AG04449 (cell line): Measurements from ENCODE around the gene SLC22A17.
A peak's percentile ranks its signal among the peaks of the same experiment; 100 is the strongest.

Source experiments
- CTCF ChIA-PET: fragments of 350-600 bp; formaldehyde crosslinking; extraction: SDS; loops from one replicate; lab custom pipeline; 2021; ENCODE audit warnings: antibody characterized with exemption; lab: Yijun Ruan, JAX
- POLR2A ChIA-PET: fragments of 400-600, 350-600 bp; formaldehyde crosslinking; extraction: SDS; loops from one replicate; lab custom pipeline; 2020; ENCODE audit warnings: antibody characterized with exemption, inconsistent platforms; lab: Yijun Ruan, JAX
- DNase-seq: peaks from one replicate; pipeline ENCODE4 v3.0.0-alpha.2; 2010; ENCODE audit warnings: low read depth, low spot score
- H3K4me3 ChIP-seq: 2 replicates; pipeline ENCODE4 v1.5.1; 2011; ENCODE audit warnings: low read depth, mild to moderate bottlenecking, control low read depth, low read length
- TF ChIP-seq, protein P1 (sequence below): IDR thresholded peaks from one replicate; pipeline ENCODE4 v1.5.1; 2011; ENCODE audit warnings: mild to moderate bottlenecking, moderate library complexity, low read length, control low read depth, inconsistent platforms; ENCODE audit not compliant: insufficient read depth; ENCODE audit errors: missing control alignments

SLC22A17 gene

DNA sequence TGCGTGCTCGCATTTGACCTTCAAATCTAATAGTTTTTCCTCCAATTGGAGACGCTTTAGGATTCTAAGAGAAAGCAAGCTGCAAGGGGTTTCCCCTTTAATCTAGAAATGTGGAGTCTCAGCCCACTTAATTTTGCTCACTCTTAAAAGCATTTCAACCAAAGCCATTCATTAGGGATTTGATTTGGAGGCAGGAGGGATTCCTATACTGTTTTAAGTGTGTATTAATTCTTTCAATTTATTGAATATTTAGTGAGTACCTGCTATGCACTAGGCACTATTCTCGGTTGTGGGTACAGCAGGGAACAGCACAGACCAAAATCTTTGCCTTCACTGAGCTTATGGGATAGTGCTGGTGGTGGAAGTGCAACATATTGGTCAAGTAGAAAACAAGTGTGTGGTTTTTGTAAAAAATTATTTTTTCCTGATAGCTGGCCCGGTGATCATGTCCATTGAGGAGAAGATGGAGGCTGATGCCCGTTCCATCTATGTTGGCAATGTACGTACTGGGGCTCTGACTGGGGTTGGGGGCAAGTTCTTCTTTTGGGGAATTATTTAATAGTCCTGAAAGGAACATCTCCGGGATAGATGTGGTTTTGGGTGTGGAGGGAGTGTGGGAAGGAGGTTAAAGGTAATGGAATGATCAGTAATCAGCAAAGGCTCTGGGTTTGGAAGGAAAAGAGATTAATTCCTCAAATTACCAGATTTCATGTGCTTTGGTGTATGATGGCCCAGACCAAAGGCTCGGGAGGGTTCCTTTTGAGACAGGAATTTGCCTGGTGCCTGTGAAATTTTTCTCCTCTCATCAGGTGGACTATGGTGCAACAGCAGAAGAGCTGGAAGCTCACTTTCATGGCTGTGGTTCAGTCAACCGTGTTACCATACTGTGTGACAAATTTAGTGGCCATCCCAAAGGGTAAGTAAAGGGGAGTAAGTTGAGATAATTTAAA, 29.8 kb downstream of the SLC22A17 start:
- TF ChIP-seq, protein P1, sequence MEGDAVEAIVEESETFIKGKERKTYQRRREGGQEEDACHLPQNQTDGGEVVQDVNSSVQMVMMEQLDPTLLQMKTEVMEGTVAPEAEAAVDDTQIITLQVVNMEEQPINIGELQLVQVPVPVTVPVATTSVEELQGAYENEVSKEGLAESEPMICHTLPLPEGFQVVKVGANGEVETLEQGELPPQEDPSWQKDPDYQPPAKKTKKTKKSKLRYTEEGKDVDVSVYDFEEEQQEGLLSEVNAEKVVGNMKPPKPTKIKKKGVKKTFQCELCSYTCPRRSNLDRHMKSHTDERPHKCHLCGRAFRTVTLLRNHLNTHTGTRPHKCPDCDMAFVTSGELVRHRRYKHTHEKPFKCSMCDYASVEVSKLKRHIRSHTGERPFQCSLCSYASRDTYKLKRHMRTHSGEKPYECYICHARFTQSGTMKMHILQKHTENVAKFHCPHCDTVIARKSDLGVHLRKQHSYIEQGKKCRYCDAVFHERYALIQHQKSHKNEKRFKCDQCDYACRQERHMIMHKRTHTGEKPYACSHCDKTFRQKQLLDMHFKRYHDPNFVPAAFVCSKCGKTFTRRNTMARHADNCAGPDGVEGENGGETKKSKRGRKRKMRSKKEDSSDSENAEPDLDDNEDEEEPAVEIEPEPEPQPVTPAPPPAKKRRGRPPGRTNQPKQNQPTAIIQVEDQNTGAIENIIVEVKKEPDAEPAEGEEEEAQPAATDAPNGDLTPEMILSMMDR: no peak
- DNase-seq: no peak
- ChIA-PET CTCF (interaction anchor here (0.7 to 18.0 kb wide), 17 partner anchors 11 to 237 kb away, joined by 3 to 303 read pairs (median 4); partner anchors contain the start of genes BCL2L2, CMTM5 and SLC22A17), POLR2A (interaction anchor here (0.5 to 3.1 kb wide), 8 partner anchors 16 to 58 kb away, joined by 3 to 34 read pairs (median 8); partner anchors contain the start of genes BCL2L2, PPP1R3E and SLC22A17)
- H3K4me3 ChIP-seq: peak overlapping the region; percentile 82

DNA sequence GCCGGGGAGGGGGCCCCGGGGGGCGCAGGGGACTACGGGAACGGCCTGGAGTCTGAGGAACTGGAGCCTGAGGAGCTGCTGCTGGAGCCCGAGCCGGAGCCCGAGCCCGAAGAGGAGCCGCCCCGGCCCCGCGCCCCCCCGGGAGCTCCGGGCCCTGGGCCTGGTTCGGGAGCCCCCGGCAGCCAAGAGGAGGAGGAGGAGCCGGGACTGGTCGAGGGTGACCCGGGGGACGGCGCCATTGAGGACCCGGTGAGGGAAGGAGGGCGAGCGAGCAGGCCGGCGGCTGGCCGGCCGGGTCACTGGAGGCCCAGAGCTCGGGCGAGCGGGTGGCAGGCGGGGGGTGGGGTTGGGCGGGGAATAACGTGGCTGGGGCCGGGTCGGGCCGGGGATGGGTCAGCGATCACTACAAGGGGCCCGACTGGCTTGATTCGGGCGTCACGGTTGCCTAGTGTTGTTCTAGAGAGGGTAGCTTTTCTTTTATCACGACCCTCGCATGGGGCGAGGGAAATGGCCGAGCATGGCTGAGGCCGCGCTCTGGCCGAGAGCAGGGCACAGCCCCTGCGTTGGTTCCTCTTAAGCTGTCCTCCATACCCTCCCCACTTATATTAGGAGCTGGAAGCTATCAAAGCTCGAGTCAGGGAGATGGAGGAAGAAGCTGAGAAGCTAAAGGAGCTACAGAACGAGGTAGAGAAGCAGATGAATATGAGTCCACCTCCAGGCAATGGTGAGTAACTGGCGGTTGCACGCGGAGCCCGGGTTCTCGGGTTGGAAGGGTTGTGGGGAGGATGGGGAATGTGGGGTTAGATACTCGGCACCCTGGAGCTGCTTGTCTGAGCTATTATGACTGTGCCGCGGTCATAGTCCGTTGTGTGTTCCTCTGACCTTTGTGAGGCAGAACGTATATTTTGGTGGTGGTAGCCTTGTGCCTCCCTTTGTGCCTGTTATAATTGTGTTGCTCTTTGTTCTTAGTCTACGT, 30.8 kb downstream of the SLC22A17 start:
- CTCF ChIA-PET: interaction anchor here (0.7 to 18.0 kb wide), 24 partner anchors 10 to 253 kb away, joined by 3 to 303 read pairs (median 4); partner anchors contain the start of genes BCL2L2, CMTM5 and SLC22A17
- TF ChIP-seq, protein P1: no peak
- DNase-seq: no peak
- POLR2A ChIA-PET: interaction anchor here (0.5 to 3.1 kb wide), 13 partner anchors 11 to 233 kb away, joined by 3 to 34 read pairs (median 6); partner anchors contain the start of genes BCL2L2, HOMEZ, PPP1R3E and SLC22A17
- peak overlapping the region; percentile 82 for H3K4me3 ChIP-seq

DNA sequence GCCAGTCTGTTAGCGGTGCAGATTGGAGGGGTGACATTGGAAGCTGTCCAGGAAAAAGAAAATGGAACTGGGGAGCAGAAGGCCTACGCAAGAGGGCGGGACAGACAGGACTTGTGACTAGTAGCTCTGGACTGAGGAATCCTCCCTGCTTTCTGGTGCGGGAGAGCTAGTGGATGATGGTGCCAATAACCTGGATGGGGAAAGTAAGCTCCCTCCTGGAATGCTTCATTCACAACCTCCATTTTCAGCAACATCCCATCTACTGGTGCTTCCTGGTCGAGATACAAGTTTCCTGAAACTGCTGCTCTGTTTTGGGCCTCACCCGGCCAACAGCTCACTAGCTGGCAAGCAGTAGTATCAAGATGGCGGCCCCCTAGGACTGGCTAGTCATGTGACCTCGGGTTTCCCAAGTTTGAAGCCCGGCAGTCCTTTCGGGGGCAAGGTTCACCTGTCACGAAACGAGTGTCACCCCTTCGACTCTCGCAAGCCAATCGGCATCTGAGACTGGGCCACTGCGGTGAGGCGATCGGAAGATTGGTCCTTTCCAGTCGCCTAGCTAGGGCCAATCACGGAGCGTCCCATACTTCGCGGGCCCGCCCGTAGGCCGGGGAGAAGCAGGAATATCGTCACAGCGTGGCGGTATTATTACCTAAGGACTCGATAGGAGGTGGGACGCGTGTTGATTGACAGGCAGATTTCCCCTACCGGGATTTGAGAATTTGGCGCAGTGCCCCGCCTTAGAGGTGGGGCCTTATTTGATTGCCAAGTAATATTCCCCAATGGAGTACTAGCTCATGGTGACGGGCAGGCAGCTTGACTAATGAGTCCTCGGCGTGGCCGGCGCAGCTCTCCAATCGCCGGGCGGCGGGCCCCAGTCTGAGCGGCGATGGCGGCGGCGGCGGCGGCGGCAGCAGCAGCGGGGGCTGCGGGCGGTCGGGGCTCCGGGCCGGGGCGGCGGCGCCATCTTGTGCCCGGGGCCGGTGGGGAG, 31.8 kb downstream of the SLC22A17 start, which contains the start of gene PABPN1:
Gene PABPN1 (plus strand): TSS at position 874 of the 988 bp plus-strand sequence. CDS start 13 bp downstream, at position 887.
- POLR2A ChIA-PET: interaction anchor here (0.9 to 3.1 kb wide), 12 partner anchors 8 to 234 kb away, joined by 3 to 34 read pairs (median 8); partner anchors contain the start of genes BCL2L2, HOMEZ, PPP1R3E and SLC22A17
- TF ChIP-seq, protein P1: no peak
- peak; percentile 99 for DNase-seq
- H3K4me3 ChIP-seq: peak within 1 kb of the TSS; percentile 82
- CTCF ChIA-PET: interaction anchor here (0.6 to 18.0 kb wide), 19 partner anchors 8 to 252 kb away, joined by 3 to 303 read pairs (median 4); partner anchors contain the start of gene CMTM5

DNA sequence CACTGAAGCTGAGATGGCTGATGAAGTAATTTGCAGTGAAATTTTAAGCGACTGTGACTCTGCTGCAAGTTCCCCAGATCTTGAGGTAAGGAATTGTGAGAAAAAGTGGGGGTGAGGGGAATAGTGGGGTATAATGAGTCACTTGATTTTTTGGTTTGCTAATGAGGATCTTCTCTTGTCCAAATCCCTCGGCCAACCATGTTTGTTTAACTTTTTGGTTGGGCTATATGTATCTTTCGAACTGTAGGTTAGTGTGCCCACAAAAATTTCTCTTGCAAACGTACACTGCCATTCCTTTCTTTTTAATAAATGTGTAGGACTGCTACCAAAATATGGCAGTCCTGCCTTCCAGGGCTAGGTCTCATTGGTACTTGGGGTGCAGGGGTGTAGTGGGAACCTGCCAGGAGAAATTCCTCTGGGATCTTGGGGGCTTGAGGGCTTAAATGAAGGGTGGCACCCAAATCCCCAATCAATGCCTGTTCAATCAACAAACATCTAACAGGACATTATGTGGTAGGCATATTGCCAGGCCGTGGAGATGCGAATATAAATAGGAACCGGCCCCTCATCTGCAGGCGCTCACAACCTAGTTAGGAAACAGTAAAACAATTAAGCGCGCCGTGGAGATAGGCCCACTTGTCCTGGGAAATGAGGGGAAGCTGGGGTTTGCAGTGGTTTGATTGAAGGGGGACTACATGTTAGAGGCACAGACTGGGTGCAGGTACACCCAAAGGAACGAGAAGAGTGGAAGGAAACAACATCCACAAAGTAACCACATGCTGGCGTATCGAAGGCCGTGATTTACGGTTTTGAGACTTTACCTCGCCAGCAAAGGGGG, 32.7 kb downstream of the SLC22A17 start:
- ChIA-PET POLR2A (interaction anchor here (0.9 to 3.1 kb wide), 6 partner anchors 9 to 46 kb away, joined by 5 to 34 read pairs (median 20); partner anchors contain the start of genes BCL2L2, PPP1R3E and SLC22A17), CTCF (interaction anchor here (0.8 to 18.0 kb wide), 13 partner anchors 7 to 240 kb away, joined by 3 to 303 read pairs (median 4); partner anchors contain the start of genes CMTM5 and PPP1R3E)
- TF ChIP-seq, protein P1: no peak
- no peak for DNase-seq
- H3K4me3 ChIP-seq: peak overlapping the region; percentile 54
